HG03575 (cell line): Measurements from ENCODE around the gene RINL.

Experiments used
- ATAC-seq: cut with Tn5 transposase; IDR thresholded peaks from one replicate; pipeline ENCODE4 v1.9.1; 2021; ENCODE audit not compliant: unreplicated experiment, insufficient number of reproducible peaks, low FRiP score; ENCODE audit errors: extremely low read depth

RINL gene

GRCh38 chr19:38877781-38878574 is at the start of gene RINL:
TSS of gene RINL (minus strand) at chr19:38878275. CDS start at chr19:38876742, 1,533 bp downstream.
- no peak for ATAC-seq

- no peak for ATAC-seq
Observed at GRCh38 chr19:38924388-38924787, 46.3 kb upstream of the RINL start.

GRCh38 chr19:38922482-38922881 is 44.4 kb upstream of the RINL start:
- no peak for ATAC-seq

GRCh38 chr19:38921420-38922274 is 43.6 kb upstream of the RINL start:
- ATAC-seq: no peak

GRCh38 chr19:38920602-38921419 is 42.7 kb upstream of the RINL start:
- ATAC-seq: no peak

GRCh38 chr19:38919837-38920601 is 41.9 kb upstream of the RINL start:
- ATAC-seq: no peak

GRCh38 chr19:38918526-38918925 is 40.5 kb upstream of the RINL start:
- ATAC-seq: no peak

- ATAC-seq: no peak
Observed at GRCh38 chr19:38917921-38918491, 39.9 kb upstream of the RINL start.

GRCh38 chr19:38917516-38917915 is 39.4 kb upstream of the RINL start:
- ATAC-seq: no peak

GRCh38 chr19:38915329-38916321 is 37.5 kb upstream of the RINL start:
- no peak for ATAC-seq

GRCh38 chr19:38913958-38914357 is 35.9 kb upstream of the RINL start:
- no peak for ATAC-seq

GRCh38 chr19:38912600-38913514 is 34.8 kb upstream of the RINL start:
- no peak for ATAC-seq

GRCh38 chr19:38911388-38912001 is 33.4 kb upstream of the RINL start:
- ATAC-seq: no peak

- no peak for ATAC-seq
Observed at GRCh38 chr19:38910488-38910887, 32.4 kb upstream of the RINL start.

- ATAC-seq: no peak
Observed at GRCh38 chr19:38908911-38909310, 30.8 kb upstream of the RINL start.

GRCh38 chr19:38907670-38908069 is 29.6 kb upstream of the RINL start:
- no peak for ATAC-seq
